HG03439 (cell line): ENCODE data around the gene DROSHA.

ENCODE experiments used
- ATAC-seq: cut with Tn5 transposase; IDR thresholded peaks from one replicate; pipeline ENCODE4 v1.9.1; 2021; ENCODE audit warnings: mild to moderate bottlenecking, moderate library complexity; ENCODE audit not compliant: unreplicated experiment

Gene DROSHA

GRCh38 chr5:31355337-31355736 lies 176.6 kb downstream of the DROSHA start:
- no peak for ATAC-seq
